Endothelial cell of umbilical vein (primary cell): ENCODE results near the gene CYSLTR2. TPM values are rescaled to one million over a fixed set of nuclear protein-coding genes. Genes with fewer than 3 reads are reported as not detected.

ENCODE experiments used
- BruUV-seq: library from RNA; stranded (reverse); fragments of 400-500 nt; replicated peaks from 2 replicates; lab custom pipeline; 2021; lab: Mats Ljungman, UMichigan
- CTCF ChIA-PET: fragments of 300-600, 350-600 bp; sonication (Branson Sonifier 250); formaldehyde crosslinking; loops from one replicate; lab custom pipeline; 2021; ENCODE audit warnings: antibody characterized with exemption, inconsistent platforms; lab: Charles Lee
- POLR2A ChIA-PET: fragments of 300-600, 350-600 bp; sonication (Branson Sonifier 250); formaldehyde crosslinking; loops from one replicate; lab custom pipeline; 2021; ENCODE audit warnings: antibody characterized with exemption, inconsistent platforms; lab: Charles Lee
- DNase-seq: peaks from one replicate; pipeline ENCODE4 v3.0.0-alpha.2; 2011; ENCODE audit warnings: low read depth, low spot score
- FAIRE-seq: peaks from 2 replicates; lab custom pipeline; 2011; peaks lifted over from hg19 to GRCh38; lab: Jason Lieb, UNC
- H2AFZ ChIP-seq: 2 replicates; pipeline ENCODE4 v1.6.0; 2012; ENCODE audit warnings: low read depth, low read length, control low read depth, inconsistent platforms
- H3K27ac ChIP-seq: 2 replicates; pipeline ENCODE4 v1.5.1; 2011; ENCODE audit warnings: low read depth, mild to moderate bottlenecking, control low read depth, low read length, moderate library complexity; ENCODE audit not compliant: insufficient read depth
- H3K27me3 ChIP-seq, 2 experiments: 2 replicates each; pipeline versions ENCODE4 v1.6.0 to v1.6.1; 2011; ENCODE audit warnings: low read length in 2 of 2, mixed read lengths in 1 of 2; ENCODE audit not compliant: control insufficient read depth in 2 of 2, insufficient read depth in 2 of 2
- H3K36me3 ChIP-seq, 2 experiments: 2 replicates in 1 of 2; 3 replicates in 1 of 2; pipeline ENCODE4 v1.5.1; 2011; ENCODE audit warnings: low read length in 2 of 2, mild to moderate bottlenecking in 1 of 2, moderate library complexity in 1 of 2; ENCODE audit not compliant: control insufficient read depth in 2 of 2, insufficient read depth in 2 of 2; ENCODE audit errors: extremely low read depth in 1 of 2
- H3K4me1 ChIP-seq: 3 replicates; pipeline ENCODE4 v1.5.1; 2011; ENCODE audit warnings: mild to moderate bottlenecking, low read length; ENCODE audit not compliant: control insufficient read depth, insufficient read depth; ENCODE audit errors: extremely low read depth
- H3K4me2 ChIP-seq: 2 replicates; pipeline ENCODE4 v1.6.1; 2011; ENCODE audit warnings: low read length, control low read depth, mixed read lengths; ENCODE audit not compliant: insufficient read depth
- H3K4me3 ChIP-seq, 3 experiments: fragments of 200-600 bp in 1 of 3; sonication (generic), shearing (Covaris generic) in 1 of 3; replicated peaks in 1 of 3; 2 replicates each; pipeline ENCODE4 v1.5.1; 2011 to 2016; ENCODE audit warnings: control low read depth in 3 of 3, low read length in 3 of 3, mild to moderate bottlenecking in 2 of 3, inconsistent platforms in 1 of 3, low read depth in 1 of 3, moderate library complexity in 1 of 3; ENCODE audit not compliant: insufficient read depth in 1 of 3
- H3K79me2 ChIP-seq: 2 replicates; pipeline ENCODE4 v1.6.0; 2012; ENCODE audit warnings: low read length, inconsistent platforms; ENCODE audit not compliant: control insufficient read depth, insufficient read depth
- H3K9ac ChIP-seq: replicated peaks from 2 replicates; pipeline ENCODE3; 2011; ENCODE audit warnings: low read length, control low read depth; ENCODE audit not compliant: insufficient read depth; ENCODE audit errors: extremely low read depth
- H3K9me1 ChIP-seq: replicated peaks from 3 replicates; pipeline ENCODE4 v1.6.0; 2011; ENCODE audit warnings: mild to moderate bottlenecking, low read length; ENCODE audit not compliant: control insufficient read depth, insufficient read depth; ENCODE audit errors: extremely low read depth
- H3K9me3 ChIP-seq: replicated peaks from 2 replicates; pipeline ENCODE4 v1.5.1; 2012; ENCODE audit warnings: low read length, inconsistent platforms; ENCODE audit not compliant: control insufficient read depth, insufficient read depth
- H4K20me1 ChIP-seq: replicated peaks from 2 replicates; pipeline ENCODE3; 2011; ENCODE audit warnings: mild to moderate bottlenecking, low read length; ENCODE audit not compliant: control insufficient read depth, insufficient read depth; ENCODE audit errors: extremely low read depth
- EZH2 ChIP-seq: IDR thresholded peaks from 2 replicates; pipeline ENCODE4 v1.6.1; 2012; ENCODE audit warnings: borderline replicate concordance, low read depth, mild to moderate bottlenecking, moderate library complexity, low read length, inconsistent platforms; ENCODE audit not compliant: severe bottlenecking
- FOS ChIP-seq: IDR thresholded peaks from 2 replicates; pipeline ENCODE4 v1.6.1; 2011; ENCODE audit warnings: mild to moderate bottlenecking, low read length, moderate library complexity, borderline replicate concordance; ENCODE audit not compliant: insufficient read depth
- GATA2 ChIP-seq: IDR thresholded peaks from 2 replicates; pipeline ENCODE4 v1.7.0; 2011; ENCODE audit warnings: low read depth, mild to moderate bottlenecking, moderate library complexity, mixed read lengths, low read length; ENCODE audit not compliant: insufficient read length, insufficient read depth
- JUN ChIP-seq: IDR thresholded peaks from 2 replicates; pipeline ENCODE4 v1.6.1; 2011; ENCODE audit warnings: borderline replicate concordance, low read depth; ENCODE audit not compliant: insufficient read length, insufficient read depth
- MYC ChIP-seq: IDR thresholded peaks from one replicate; pipeline ENCODE4 v1.6.1; 2011; ENCODE audit warnings: mild to moderate bottlenecking, low read depth, low read length
- POLR2A ChIP-seq: IDR thresholded peaks from 2 replicates; pipeline ENCODE4 v1.6.1; 2012; ENCODE audit warnings: low read depth, mild to moderate bottlenecking, control low read depth, low read length
- POLR2AphosphoS5 ChIP-seq: IDR thresholded peaks from 2 replicates; pipeline ENCODE4 v1.6.1; 2012; ENCODE audit warnings: low read depth, mild to moderate bottlenecking, control low read depth, low read length, moderate library complexity; ENCODE audit not compliant: insufficient read depth
- dilution Hi-C: fragments of 300-500 bp; cut with MboI; formaldehyde crosslinking; loops from one replicate; pipeline ENCODE4 v1.15.0; 2019; ENCODE audit warnings: low sequenced_read_pairs; ENCODE audit not compliant: extremely low pct_ligation_motif_present
- intact Hi-C: fragments of 100-400 bp; cut with micrococcal nuclease; formaldehyde crosslinking; loops from one replicate; pipeline ENCODE4 v1.10.0; 2022
- polyA plus RNA-seq, 4 experiments: library from polyadenylated mRNA; depleted of rRNA in 3 of 4; stranded (reverse) in 3 of 4; unstranded in 1 of 4; fragments of >200 nt; gene quantifications; 2 replicates each; pipeline versions ENCODE4 v1.2.1 to v1.2.3, GENCODE V29; 2011 to 2012; ENCODE audit warnings: missing spikeins in 1 of 4
- total RNA-seq: library from RNA; stranded (reverse); gene quantifications from 2 replicates; pipeline ENCODE4 v1.2.3, GENCODE V29; 2021
- TF ChIP-seq, protein P1 (sequence below): IDR thresholded peaks from 2 replicates; pipeline ENCODE4 v1.6.1; 2011; ENCODE audit not compliant: insufficient read depth, insufficient read length
- TF ChIP-seq, protein P2 (sequence below), 2 donors: IDR thresholded peaks; 1 replicate in 1 of 2; 2 replicates in 1 of 2; pipeline ENCODE4 v1.5.1; 2011; ENCODE audit warnings: low read length in 2 of 2, mild to moderate bottlenecking in 2 of 2, moderate library complexity in 2 of 2, control low read depth in 1 of 2, inconsistent platforms in 1 of 2, low read depth in 1 of 2; ENCODE audit not compliant: insufficient read depth in 1 of 2; ENCODE audit errors: extremely low read depth in 1 of 2

Gene CYSLTR2
- total and polyA plus RNA-seq, 2 donors (not counting 3 experiments of a cell fraction or from before 2014, with no cell fraction given): 0.10 to 0.31 TPM

DNA sequence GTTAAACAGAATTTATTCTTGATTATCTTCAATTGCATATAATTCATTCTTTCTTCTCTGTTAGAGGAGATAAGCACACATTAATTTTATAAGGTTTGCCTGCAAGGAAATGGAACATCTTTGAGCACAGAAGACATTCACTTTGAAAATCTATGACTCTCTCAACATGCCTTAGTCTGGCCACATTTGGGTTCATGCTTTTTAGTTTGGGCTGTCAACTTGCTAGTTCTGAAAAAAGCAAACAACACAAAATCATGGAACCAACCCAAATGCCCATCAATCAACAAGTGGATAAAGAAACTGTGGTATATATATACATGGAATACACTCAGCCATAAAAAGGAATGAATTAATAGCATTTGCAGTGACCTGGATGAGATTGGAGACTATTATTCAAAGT, 71.5 kb downstream of the CYSLTR2 start:
- DNase-seq (no peak), FAIRE-seq (no peak)
- H3K27ac ChIP-seq: no peak overlapping the region
- no peak for TF ChIP-seq FOS
- dilution Hi-C loops (no loop called here), intact Hi-C loops (no loop called here)
- no peak overlapping the region for H2AFZ ChIP-seq
- no peaks in the 10 kb centered on the region for H3K36me3 ChIP-seq
- no peaks in the 10 kb centered on the region for H3K4me1 ChIP-seq
- no peak overlapping the region for H3K4me3 ChIP-seq
- CTCF ChIA-PET: no interaction called here
- no peaks in the 10 kb centered on the region for H3K79me2 ChIP-seq
- H3K4me2 ChIP-seq: no peak overlapping the region
- peaks cover 7 to 10% of the 10 kb centered on the region in 2 experiments for H3K27me3 ChIP-seq
- POLR2A ChIA-PET: no interaction called here
- H3K9me3 ChIP-seq: no peaks in the 10 kb centered on the region
- H4K20me1 ChIP-seq: no peaks in the 10 kb centered on the region
- no TSS peak for BruUV-seq
- no peaks in the 10 kb centered on the region for H3K9me1 ChIP-seq
- H3K9ac ChIP-seq: no peak overlapping the region

DNA sequence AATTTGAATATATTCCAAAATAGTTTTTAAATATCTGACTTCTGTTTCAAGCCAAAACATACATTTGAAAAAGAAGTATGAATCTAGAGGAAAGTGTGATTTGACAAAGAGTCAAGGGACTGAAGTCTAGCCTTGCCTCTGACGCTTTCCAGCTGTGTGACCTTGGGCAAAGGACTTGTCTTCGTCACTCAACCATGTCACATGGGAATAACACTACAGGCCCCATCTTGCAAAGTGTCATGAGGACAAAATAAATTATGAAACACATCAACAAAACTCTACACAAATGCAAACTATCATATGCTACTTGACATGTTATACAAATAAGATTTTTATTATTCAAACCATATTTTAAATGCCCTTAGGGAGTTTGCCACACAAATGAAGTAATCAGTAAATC, 73.0 kb downstream of the CYSLTR2 start:
- BruUV-seq: no TSS peak

More for the DNA sequence above, 73.0 kb downstream of the CYSLTR2 start:
- TF ChIP-seq JUN (no peak), GATA2 (no peak), FOS (no peak), POLR2A (no peak), POLR2AphosphoS5 (no peak), MYC (no peak), EZH2 (no peak)
- TF ChIP-seq, protein P1, sequence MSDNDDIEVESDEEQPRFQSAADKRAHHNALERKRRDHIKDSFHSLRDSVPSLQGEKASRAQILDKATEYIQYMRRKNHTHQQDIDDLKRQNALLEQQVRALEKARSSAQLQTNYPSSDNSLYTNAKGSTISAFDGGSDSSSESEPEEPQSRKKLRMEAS: no peak
- TF ChIP-seq, protein P2, sequence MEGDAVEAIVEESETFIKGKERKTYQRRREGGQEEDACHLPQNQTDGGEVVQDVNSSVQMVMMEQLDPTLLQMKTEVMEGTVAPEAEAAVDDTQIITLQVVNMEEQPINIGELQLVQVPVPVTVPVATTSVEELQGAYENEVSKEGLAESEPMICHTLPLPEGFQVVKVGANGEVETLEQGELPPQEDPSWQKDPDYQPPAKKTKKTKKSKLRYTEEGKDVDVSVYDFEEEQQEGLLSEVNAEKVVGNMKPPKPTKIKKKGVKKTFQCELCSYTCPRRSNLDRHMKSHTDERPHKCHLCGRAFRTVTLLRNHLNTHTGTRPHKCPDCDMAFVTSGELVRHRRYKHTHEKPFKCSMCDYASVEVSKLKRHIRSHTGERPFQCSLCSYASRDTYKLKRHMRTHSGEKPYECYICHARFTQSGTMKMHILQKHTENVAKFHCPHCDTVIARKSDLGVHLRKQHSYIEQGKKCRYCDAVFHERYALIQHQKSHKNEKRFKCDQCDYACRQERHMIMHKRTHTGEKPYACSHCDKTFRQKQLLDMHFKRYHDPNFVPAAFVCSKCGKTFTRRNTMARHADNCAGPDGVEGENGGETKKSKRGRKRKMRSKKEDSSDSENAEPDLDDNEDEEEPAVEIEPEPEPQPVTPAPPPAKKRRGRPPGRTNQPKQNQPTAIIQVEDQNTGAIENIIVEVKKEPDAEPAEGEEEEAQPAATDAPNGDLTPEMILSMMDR (IDR thresholded peaks at IDR 0.05; ENCODE audit: extremely low read depth in 1 of 2, insufficient read depth in 1 of 2, low read depth in 1 of 2, low read length in 2 of 2): no peak
- no peaks in the 10 kb centered on the region for H3K79me2 ChIP-seq
- intact Hi-C loops (no loop called here), dilution Hi-C loops (no loop called here)
- FAIRE-seq: no peak
- DNase-seq: no peak
- peaks cover 12% of the 10 kb centered on the region in 2 experiments for H3K27me3 ChIP-seq
- no peak overlapping the region for H2AFZ ChIP-seq
- no peak overlapping the region for H3K9ac ChIP-seq
- no peaks in the 10 kb centered on the region for H3K4me1 ChIP-seq
- no peaks in the 10 kb centered on the region for H4K20me1 ChIP-seq
- H3K4me3 ChIP-seq: no peak overlapping the region
- ChIA-PET CTCF (no interaction called here), POLR2A (no interaction called here)
- H3K27ac ChIP-seq: no peak overlapping the region
- H3K36me3 ChIP-seq: no peaks in the 10 kb centered on the region
- no peaks in the 10 kb centered on the region for H3K9me1 ChIP-seq
- H3K9me3 ChIP-seq: no peaks in the 10 kb centered on the region
- H3K4me2 ChIP-seq: no peak overlapping the region
